ENCODE measurements around the gene BCKDHA.

- TF ChIP-seq POLR2A (IDR thresholded peaks at IDR 0.05) (peak in 1 of 2 donors; percentile 44), CTCF (IDR thresholded peaks at IDR 0.05) (no peak)
Measured at GRCh38 chr19:41426952-41427646, 29.5 kb downstream of the BCKDHA start, which contains the start of gene B3GNT8.
